Measurements from ENCODE around the gene CLEC4M.
"Not testable (repeated sequence)": the region's sequence is repeated elsewhere in the genome, so short reads cannot be mapped to it uniquely, and the experiment has no call there.

CLEC4M gene

DNA sequence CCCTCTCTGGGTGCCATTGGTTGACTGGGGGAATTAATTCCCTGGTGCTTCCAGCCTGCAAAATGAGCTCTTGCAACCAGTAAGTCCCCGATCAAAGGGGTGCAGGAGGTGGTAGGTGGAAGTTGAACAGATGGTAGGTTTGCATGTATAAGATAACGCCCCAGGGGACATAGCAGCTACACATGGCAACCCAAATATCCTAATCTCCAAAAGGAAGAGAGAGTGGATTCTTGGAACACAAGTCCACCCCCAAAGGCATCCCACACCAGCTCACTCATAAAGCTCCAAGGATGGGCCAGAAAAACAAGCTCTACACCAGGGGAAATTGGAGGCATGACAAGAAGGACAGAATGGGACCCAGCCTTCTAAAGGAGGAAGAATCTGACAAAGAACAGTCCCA is 20.5 kb upstream of the CLEC4M start:
- DNase-seq (ENCODE audit: low read depth in 2 of 2) = no peak

DNA sequence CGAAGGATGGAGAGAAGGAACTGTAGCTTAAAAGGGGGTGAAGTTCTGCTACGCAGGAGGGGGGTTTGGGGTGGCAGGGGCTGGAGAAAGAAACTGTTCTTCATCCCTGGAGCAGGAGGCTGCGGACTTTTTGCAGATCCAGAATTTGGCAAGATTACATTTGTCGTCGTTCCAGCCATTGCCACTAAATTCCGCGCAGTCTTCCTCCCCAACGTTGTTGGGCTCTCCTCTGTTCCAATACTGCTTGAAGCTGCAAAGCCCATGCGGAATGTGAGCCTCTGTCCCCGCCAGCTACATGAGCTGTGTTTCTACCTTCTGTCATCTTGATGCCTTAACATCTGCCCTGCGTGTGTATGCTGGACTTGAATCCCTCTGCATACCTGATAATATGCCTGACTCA is 20.1 kb upstream of the CLEC4M start:
- DNase-seq (ENCODE audit: low read depth in 2 of 2) = no peak

DNA sequence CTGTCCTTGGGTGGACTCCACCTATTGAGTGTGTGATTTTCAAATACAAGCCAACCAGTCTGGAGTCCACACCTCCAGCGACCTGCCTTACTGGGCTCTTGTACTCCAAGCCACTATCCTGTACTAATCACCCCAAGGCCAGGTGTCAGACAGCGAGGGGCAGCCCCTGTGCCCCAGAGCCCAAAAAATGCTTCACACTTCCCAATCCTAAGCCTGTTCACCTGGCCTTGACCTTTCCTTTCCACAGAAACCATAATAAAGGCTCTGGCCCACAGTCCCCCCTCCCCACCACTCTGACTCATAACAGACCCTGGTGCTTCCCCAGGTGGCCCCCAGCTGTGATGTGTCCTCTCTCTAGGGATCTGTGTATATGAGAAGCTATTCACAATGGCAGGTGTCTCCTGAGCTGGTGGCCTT is 19.6 kb upstream of the CLEC4M start:
- no peak for DNase-seq (ENCODE audit: low read depth in 2 of 2)

DNA sequence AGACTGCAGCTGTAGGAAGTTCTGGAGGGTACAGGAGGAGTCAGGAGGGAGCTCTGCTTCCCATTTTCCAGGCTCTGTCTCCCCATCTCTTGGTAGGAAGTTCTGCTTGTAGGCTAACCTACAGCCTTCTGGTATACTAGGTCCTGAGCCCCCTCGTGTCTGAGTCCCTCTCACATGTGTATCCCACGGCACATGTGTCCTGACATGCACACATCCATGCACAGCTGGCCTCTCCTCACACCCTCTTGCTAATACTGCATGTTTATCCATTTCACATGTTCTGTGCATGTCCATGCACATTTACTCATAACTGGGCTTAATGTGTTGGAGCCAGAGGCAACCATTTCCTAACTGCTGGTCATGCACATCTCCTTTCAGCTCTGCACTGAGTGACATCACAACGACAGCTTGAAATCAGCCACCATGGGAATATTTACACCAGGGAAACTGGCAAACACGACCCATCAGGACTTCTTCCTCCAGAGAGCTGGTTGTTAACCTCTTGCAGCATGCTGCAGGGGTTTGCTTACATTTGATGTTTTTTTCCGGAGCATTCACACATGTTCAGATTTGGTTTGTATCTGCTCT is 18.8 kb upstream of the CLEC4M start:
- DNase-seq (ENCODE audit: low read depth in 2 of 2) = no peak

DNA sequence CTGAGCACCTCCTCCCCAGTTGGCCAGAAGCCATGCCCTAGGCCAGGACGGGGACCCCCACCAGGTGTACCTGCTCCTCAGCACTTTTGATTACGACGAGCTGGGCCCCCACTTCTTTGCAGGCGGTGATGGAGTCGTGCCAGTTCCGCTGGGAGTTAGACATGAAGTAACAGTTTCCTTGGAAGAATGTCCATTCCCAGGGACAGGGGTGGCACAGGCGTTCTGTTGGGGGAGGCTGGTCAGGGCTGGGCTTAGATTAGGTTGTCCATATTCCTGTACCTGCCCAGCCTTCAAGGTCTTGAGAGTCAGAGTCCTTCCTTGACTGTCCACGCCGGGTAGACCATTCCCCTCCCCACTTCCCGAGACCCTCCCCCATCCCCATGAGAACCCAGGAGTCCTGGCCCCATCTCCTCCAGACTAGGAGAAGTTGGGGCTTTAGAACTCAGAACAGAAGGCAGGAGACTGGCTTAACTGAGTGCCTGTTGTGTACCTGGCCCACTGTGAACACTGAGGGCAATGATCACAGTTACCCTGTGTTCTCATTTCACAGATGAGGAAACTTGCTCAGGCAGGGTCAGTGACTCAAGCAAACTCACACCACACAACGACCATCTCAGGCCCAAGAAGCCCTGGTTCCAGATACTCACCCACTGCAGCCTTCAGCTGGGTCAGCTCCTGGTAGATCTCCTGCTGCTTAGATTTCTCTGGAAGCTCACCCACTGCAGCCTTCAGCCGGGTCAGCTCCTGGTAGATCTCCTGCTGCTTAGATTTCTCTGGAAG is 18.0 kb upstream of the CLEC4M start:
- no peak for DNase-seq (ENCODE audit: low read depth in 2 of 2)

- DNase-seq (ENCODE audit: low read depth in 2 of 2) = not testable (repeated sequence)
These were observed 16.7 kb upstream of the CLEC4M start for GRCh38 chr19:7746306-7746705.

DNA sequence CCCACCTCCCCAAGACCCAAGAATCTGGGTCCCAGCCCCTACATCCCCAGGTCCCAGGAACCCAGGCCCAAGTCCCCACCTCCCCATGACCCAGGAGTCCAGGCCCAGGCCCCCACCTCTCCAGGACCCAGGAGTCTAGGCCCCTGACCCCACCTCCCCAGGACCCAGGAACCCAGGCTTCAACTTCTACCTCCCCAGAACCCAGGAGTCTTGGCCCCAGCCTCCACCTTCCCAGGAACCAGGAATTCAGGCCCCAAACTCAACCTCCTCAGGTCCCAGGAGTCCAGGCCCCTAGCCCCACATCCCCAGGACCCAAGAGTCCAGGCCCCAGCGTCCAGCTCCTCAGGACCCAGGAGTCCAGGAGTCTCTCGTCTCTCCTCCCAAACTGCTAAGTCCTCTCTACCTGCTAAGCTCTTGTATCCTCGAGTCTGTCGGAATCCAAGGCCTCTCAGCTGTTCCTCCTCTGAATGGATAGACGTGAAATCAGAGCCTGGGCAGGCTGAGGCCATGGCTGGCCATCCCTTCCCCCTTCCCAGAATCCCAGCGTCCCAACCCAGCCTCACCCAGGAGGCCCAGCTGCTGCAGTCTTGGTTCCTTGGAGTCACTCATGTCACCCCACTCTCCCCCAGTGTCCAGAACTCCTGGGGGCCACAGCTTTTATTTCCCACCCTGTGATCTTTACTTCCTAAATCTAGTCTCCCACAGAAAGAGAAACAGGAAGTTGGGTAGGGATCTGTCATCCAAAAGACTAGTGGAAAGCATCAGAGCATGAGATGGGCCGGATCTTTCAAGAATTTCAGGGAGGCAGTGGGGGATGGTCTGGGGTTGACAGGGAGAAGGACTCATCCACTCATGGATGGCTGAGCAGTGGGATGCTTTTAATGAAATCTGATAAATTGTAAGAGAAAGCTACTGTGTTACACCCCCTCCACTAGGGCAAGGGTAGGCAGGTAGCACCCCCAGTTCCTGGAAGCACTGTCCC is 15.8 kb upstream of the CLEC4M start, which contains the start of gene CD209:
CD209 (minus strand) TSS at position 632 of the 982 bp plus-strand sequence; CDS start at position 609, 23 bp downstream.
- no peak for DNase-seq (ENCODE audit: low read depth in 2 of 2)

DNA sequence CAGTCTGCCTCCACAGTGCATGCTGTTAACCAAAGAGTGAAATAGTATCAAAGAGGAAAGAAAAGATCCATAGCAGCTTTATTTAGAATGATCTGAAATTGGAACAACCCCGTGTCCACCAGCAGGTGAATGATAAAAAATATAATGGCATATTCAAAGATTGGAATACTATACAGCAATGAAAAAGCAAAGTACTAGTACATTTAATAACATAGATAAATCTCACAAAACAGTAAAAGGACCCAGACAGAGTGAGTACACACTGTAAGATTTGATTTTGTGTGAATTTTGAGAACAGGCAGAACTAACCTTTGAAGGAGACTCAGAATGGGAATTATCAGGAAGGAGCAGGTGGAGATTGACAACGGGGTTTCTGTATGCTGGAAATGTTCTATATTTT is 14.9 kb upstream of the CLEC4M start:
- no peak for DNase-seq (ENCODE audit: low read depth in 2 of 2)

- DNase-seq (ENCODE audit: low read depth in 2 of 2) = no peak
These were observed 14.3 kb upstream of the CLEC4M start for GRCh38 chr19:7748756-7749155.

- peak in 1 of 2 experiments; percentile 36 for DNase-seq (ENCODE audit: low read depth in 2 of 2)
These were observed 11.8 kb upstream of the CLEC4M start for GRCh38 chr19:7751157-7751783.

- DNase-seq (ENCODE audit: low read depth in 2 of 2) = no peak
These were observed 6.8 kb upstream of the CLEC4M start for GRCh38 chr19:7756258-7756657.

GRCh38 chr19:7757358-7757757 is 5.7 kb upstream of the CLEC4M start:
- DNase-seq (ENCODE audit: low read depth in 2 of 2) = no peak

- DNase-seq (ENCODE audit: low read depth in 2 of 2) = no peak
These were observed 3.9 kb upstream of the CLEC4M start for GRCh38 chr19:7759156-7759555.

GRCh38 chr19:7763696-7764095 is 653 bp downstream of the CLEC4M start:
- no peak for DNase-seq (ENCODE audit: low read depth in 2 of 2)

GRCh38 chr19:7764157-7764556 is 1.1 kb downstream of the CLEC4M start:
- DNase-seq (ENCODE audit: low read depth in 2 of 2) = not testable (repeated sequence)

DNA sequence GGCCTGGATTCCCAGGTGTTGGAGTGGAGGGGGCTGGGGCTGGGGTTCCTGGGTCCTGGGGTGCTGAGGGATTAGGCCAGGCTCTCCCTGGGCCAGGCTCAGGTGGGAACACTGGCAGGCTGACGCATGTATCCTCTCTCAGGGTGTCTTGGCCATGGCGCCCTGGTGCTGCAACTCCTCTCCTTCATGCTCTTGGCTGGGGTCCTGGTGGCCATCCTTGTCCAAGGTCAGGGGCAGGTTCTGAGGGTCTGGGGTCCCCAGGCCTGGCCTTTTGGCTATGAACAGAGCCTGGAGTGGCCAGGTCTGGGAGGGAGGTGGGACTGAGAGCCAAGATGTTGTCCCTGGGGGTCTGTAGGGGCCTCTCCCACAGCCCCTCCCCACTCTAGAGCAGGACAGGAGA is 2.0 kb downstream of the CLEC4M start:
- DNase-seq (ENCODE audit: low read depth in 2 of 2) = not testable (repeated sequence)

DNA sequence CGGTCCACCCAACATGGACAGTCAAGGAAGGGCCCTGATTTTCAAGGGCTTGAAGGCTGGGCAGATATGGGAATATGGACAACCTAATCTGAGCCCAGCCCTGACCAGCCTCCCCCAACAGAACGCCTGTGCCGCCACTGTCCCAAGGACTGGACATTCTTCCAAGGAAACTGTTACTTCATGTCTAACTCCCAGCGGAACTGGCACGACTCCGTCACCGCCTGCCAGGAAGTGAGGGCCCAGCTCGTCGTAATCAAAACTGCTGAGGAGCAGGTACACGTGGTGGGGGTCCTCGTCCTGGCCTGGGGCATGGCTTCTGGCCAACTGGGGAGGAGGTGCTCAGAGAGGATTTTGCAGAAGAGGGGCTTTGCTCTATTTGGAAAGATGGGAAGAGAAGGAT is 3.5 kb downstream of the CLEC4M start:
- DNase-seq (ENCODE audit: low read depth in 2 of 2) = no peak

DNA sequence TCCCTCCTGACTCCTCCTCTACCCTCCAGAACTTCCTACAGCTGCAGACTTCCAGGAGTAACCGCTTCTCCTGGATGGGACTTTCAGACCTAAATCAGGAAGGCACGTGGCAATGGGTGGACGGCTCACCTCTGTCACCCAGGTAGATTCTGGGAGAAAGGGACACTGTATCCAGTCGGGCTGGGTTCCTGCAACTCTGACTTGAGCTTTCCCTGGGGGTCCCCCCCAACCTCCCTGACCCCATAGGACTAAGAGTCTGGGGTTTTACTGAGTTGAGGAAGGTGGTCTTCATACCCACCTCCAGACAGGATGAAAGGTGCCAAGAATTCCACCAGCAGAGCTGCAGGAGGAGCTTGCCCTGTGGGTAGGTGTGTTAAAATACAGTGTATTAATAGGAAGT is 4.4 kb downstream of the CLEC4M start:
- no peak for DNase-seq (ENCODE audit: low read depth in 2 of 2)

GRCh38 chr19:7769171-7769570 is 6.1 kb downstream of the CLEC4M start:
- DNase-seq (ENCODE audit: low read depth in 2 of 2) = no peak

DNA sequence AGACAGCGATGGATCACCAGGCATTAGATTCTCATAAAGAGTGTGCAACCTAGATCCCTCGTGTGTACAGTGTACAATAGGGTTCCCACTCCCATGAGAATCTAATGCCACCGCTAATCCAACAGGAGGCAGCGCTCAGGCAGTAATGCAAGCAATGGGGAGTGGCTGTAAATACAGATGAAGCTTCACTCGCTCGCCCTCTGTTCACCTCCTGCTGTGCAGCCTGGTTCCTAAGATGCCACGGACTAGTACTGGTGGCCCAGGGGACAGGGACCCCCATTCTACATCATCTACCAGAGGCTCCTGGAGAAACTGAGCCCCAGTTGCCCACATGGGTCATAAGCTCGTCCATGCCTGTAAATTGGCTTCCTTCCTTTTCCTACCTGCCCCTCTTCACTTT is 8.0 kb downstream of the CLEC4M start:
- no peak for DNase-seq (ENCODE audit: low read depth in 2 of 2)

DNA sequence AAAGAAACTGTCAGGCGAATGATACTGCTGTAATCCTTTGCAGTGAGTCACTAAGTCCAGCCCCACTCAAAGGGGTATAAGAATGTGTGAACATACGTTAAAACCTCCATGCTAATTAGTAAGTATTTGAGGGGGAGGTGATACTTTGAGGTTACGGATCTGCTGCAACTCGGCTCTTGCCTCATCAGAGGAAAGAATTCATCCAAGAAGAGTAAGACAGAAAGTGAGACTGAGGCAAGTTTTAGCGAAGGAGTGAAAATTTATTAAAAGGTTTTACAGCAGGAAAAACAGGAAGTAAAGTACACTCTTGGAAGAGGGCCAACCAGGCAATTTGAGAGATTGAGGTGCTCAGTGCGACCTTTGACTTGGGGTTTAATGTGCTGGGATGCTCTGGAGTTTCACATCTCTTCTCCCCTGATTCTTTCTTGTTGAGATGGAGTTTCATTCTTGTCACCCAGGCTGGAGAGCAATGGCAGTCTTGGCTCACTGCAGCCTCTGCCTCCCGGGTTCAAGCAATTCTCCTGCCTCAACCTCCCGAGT is 9.8 kb downstream of the CLEC4M start:
- peak in 1 of 2 experiments; percentile 23 for DNase-seq (ENCODE audit: low read depth in 2 of 2)

Measured in stimulated activated CD4-positive, alpha-beta T cell treated with anti-CD3 and anti-CD28 coated beads, Interleukin-12 subunit alpha, Interleukin-12 subunit beta, amount 100 ng/mL, for 24 hours (primary cell).